ENCODE data around the gene TJP3. TPM values are rescaled to one million over a fixed set of nuclear protein-coding genes. Genes with fewer than 3 reads are reported as not detected.

Gene TJP3
- total RNA-seq, 1 donor: not detected

DNA sequence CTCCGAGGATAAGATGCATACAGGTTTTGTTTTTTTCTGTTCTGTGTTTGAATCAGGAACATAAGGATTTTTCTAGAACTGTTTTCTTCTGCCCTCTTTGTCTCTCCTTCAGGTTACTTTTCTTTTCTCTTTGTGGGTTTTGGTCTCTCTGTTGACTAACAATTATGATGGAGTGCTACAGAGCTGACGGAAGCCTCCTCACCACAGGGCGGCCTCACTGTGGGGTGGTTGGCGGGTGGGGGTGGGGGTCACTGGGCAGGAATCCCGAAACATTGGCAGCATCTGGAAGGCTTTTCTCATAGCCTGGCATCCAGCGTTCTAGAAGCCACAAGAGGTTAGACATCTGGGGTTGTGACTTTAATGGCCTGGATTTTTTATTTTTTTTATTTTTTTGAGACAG lies 90.0 kb downstream of the TJP3 start:
- no peak for DNase-seq (ENCODE audit: low read depth)
- no peak overlapping the region for H3K4me3 ChIP-seq (ENCODE audit: low read depth, low read length)
- TF ChIP-seq, protein P1, sequence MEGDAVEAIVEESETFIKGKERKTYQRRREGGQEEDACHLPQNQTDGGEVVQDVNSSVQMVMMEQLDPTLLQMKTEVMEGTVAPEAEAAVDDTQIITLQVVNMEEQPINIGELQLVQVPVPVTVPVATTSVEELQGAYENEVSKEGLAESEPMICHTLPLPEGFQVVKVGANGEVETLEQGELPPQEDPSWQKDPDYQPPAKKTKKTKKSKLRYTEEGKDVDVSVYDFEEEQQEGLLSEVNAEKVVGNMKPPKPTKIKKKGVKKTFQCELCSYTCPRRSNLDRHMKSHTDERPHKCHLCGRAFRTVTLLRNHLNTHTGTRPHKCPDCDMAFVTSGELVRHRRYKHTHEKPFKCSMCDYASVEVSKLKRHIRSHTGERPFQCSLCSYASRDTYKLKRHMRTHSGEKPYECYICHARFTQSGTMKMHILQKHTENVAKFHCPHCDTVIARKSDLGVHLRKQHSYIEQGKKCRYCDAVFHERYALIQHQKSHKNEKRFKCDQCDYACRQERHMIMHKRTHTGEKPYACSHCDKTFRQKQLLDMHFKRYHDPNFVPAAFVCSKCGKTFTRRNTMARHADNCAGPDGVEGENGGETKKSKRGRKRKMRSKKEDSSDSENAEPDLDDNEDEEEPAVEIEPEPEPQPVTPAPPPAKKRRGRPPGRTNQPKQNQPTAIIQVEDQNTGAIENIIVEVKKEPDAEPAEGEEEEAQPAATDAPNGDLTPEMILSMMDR (IDR thresholded peaks at IDR 0.05; ENCODE audit: insufficient read depth, low read depth, low read length): no peak

Small RNA genes lying within 50 kb of the gene (small RNA-seq; reads per million reads assigned to genes)
- gene AC005777.1: not detected

Other genes with a start within 250 kb of the TJP3 start
- not detected in 2 replicates for gene SMIM24, start 227.9 kb upstream of the TJP3 start, total RNA-seq
- not detected in 2 replicates for gene SMIM44, start 224.9 kb upstream of the TJP3 start, total RNA-seq
- 10.4 and 11.6 TPM in 2 replicates for gene DOHH, start 207.7 kb upstream of the TJP3 start, total RNA-seq
- gene FZR1, start 202.1 kb upstream of the TJP3 start, total RNA-seq: 37.6 and 40.3 TPM in 2 replicates
- gene TEKTIP1, start 169.2 kb upstream of the TJP3 start, total RNA-seq: not detected in 2 replicates
- gene MFSD12, start 150.8 kb upstream of the TJP3 start, total RNA-seq: 137 and 139 TPM in 2 replicates
- 72.5 and 124 TPM in 2 replicates for gene HMG20B, start 135.4 kb upstream of the TJP3 start, total RNA-seq
- gene GIPC3, start 122.9 kb upstream of the TJP3 start, total RNA-seq: 0.32 and 0.43 TPM in 2 replicates
- 4.3 and 4.8 TPM in 2 replicates for gene TBXA2R, start 101.5 kb upstream of the TJP3 start, total RNA-seq
- gene CACTIN, start 81.6 kb upstream of the TJP3 start, total RNA-seq: 17.7 and 24.8 TPM in 2 replicates
- 40.6 and 46.2 TPM in 2 replicates for gene PIP5K1C, start 7.9 kb upstream of the TJP3 start, total RNA-seq
- 19.4 and 22.2 TPM in 2 replicates for gene APBA3, start 53.3 kb downstream of the TJP3 start, total RNA-seq
- gene MRPL54, start 54.3 kb downstream of the TJP3 start, total RNA-seq: 48.4 and 64.1 TPM in 2 replicates
- gene RAX2, start 63.8 kb downstream of the TJP3 start, total RNA-seq: not detected in 2 replicates
- gene MATK, start 78.0 kb downstream of the TJP3 start, total RNA-seq: not detected in 2 replicates
- not detected in 2 replicates for gene ZFR2, start 160.7 kb downstream of the TJP3 start, total RNA-seq
- gene ATCAY, start 172.3 kb downstream of the TJP3 start, total RNA-seq: 0.32 and 0.43 TPM in 2 replicates
- not detected in 2 replicates for gene NMRK2, start 224.7 kb downstream of the TJP3 start, total RNA-seq